CD4-positive, alpha-beta T cell (primary cell): Measurements from ENCODE around the gene PMS1. TPM values are rescaled to one million over a fixed set of nuclear protein-coding genes. Genes with fewer than 3 reads are reported as not detected.

Experiments
- ATAC-seq: fragments of 200-7000 bp; cut with Tn5 transposase; one replicate; pipeline ENCODE4 v1.10.0; 2022; ENCODE audit warnings: mild to moderate bottlenecking; ENCODE audit not compliant: poor library complexity
- CTCF ChIA-PET: fragments of 350-600 bp; sonication (Branson Sonifier 250); formaldehyde crosslinking; loops from one replicate; lab custom pipeline; 2021; ENCODE audit warnings: antibody characterized with exemption, inconsistent platforms; lab: Charles Lee
- POLR2A ChIA-PET: fragments of 350-600 bp; sonication (Branson Sonifier 250); formaldehyde crosslinking; loops from one replicate; lab custom pipeline; 2021; ENCODE audit warnings: antibody characterized with exemption, inconsistent platforms; lab: Charles Lee
- DNase-seq, 14 experiments: peaks; one replicate each; pipeline ENCODE4 v3.0.0-alpha.2; 2013 to 2020; ENCODE audit warnings: mixed read lengths in 2 of 14
- H3K27ac ChIP-seq, 2 donors: one replicate each; pipeline versions ENCODE4 v1.5.1 to v1.7.0; 2013; ENCODE audit warnings: low read length in 2 of 2, low read depth in 1 of 2, mild to moderate bottlenecking in 1 of 2
- H3K27me3 ChIP-seq, 2 experiments: 1 replicate in 1 of 2; 2 replicates in 1 of 2; pipeline versions ENCODE4 v1.6.1 to v1.7.0; 2013; ENCODE audit warnings: low read length in 2 of 2, control low read depth in 1 of 2, mild to moderate bottlenecking in 1 of 2, moderate library complexity in 1 of 2; ENCODE audit not compliant: insufficient read depth in 2 of 2, control insufficient read depth in 1 of 2
- H3K36me3 ChIP-seq: one replicate; pipeline ENCODE4 v1.6.1; 2013; ENCODE audit warnings: low read length, control low read depth; ENCODE audit not compliant: insufficient read depth
- H3K4me1 ChIP-seq: one replicate; pipeline ENCODE4 v1.6.1; 2013; ENCODE audit warnings: low read length, control low read depth; ENCODE audit not compliant: insufficient read depth
- H3K4me3 ChIP-seq: one replicate; pipeline ENCODE4 v1.5.1; 2013; ENCODE audit warnings: mild to moderate bottlenecking, low read length, moderate library complexity
- H3K9me3 ChIP-seq, 2 experiments: 1 replicate in 1 of 2; 2 replicates in 1 of 2; pipeline versions ENCODE4 v1.6.1 to v1.7.0; 2013; ENCODE audit warnings: low read length in 2 of 2, mild to moderate bottlenecking in 2 of 2, control low read depth in 1 of 2, moderate library complexity in 1 of 2; ENCODE audit not compliant: control insufficient read depth in 1 of 2, insufficient read depth in 1 of 2
- H3K27ac Mint-ChIP-seq: one replicate; pipeline ENCODE4 v1.8.0; 2020; ENCODE audit warnings: mixed read lengths
- H3K27me3 Mint-ChIP-seq: one replicate; pipeline ENCODE4 v1.8.0; 2021; ENCODE audit warnings: mixed read lengths
- H3K36me3 Mint-ChIP-seq: one replicate; pipeline ENCODE4 v1.8.0; 2021; ENCODE audit warnings: low read depth, mixed read lengths
- H3K4me1 Mint-ChIP-seq: one replicate; pipeline ENCODE4 v1.8.0; 2021; ENCODE audit warnings: low read depth, mixed read lengths
- H3K4me3 Mint-ChIP-seq: one replicate; pipeline ENCODE4 v1.8.0; 2020; ENCODE audit warnings: mild to moderate bottlenecking, mixed read lengths
- H3K9me3 Mint-ChIP-seq: one replicate; pipeline ENCODE4 v1.8.0; 2020; ENCODE audit warnings: mixed read lengths
- CTCF ChIP-seq: fragments of 200-600 bp; IDR thresholded peaks from one replicate; pipeline ENCODE4 v1.8.0; 2022; ENCODE audit warnings: antibody characterized with exemption, mild to moderate bottlenecking
- intact Hi-C, 2 experiments: fragments of 100-400 bp; cut with DNase I in 1 of 2; cut with micrococcal nuclease in 1 of 2; formaldehyde crosslinking; loops; one replicate each; pipeline versions ENCODE4 v1.15.1 to v1.9.0; 2023 to 2025; cut with DNase I, micrococcal nuclease
- total RNA-seq, 174 experiments: library from RNA in 2 of 174; stranded (reverse) in 2 of 174; gene quantifications; one replicate each; pipeline ENCODE4 v1.2.3 and lab custom pipeline; 2021 to 2026

Gene PMS1
- total RNA-seq, 2 experiments from 2014 or later: 9.6 to 9.8 TPM

- intact Hi-C loops: no loop called here
- H3K4me1 Mint-ChIP-seq: peaks cover 3% of the 10 kb centered on the region
- Histone ChIP-seq H3K27ac (no peak overlapping the region), H3K4me3 (no peak overlapping the region), H3K27me3 (no peaks in the 10 kb centered on the region), H3K9me3 (peaks cover 0 to 6% of the 10 kb centered on the region in 2 experiments), H3K4me1 (no peaks in the 10 kb centered on the region), H3K36me3 (no peaks in the 10 kb centered on the region)
- no peaks in the 10 kb centered on the region for H3K27me3 Mint-ChIP-seq
- H3K27ac Mint-ChIP-seq: no peak overlapping the region
- ATAC-seq (no peak), DNase-seq (no peak)
- no peak for TF ChIP-seq CTCF
- H3K4me3 Mint-ChIP-seq: no peak overlapping the region
- peaks cover 33% of the 10 kb centered on the region for H3K36me3 Mint-ChIP-seq
- H3K9me3 Mint-ChIP-seq: no peaks in the 10 kb centered on the region
- ChIA-PET CTCF (no interaction called here), POLR2A (no interaction called here)
These were observed 95.4 kb downstream of the PMS1 start for GRCh38 chr2:189879716-189880081.

GRCh38 chr2:189880429-189880828 lies 96.2 kb downstream of the PMS1 start:
- peaks cover 0 to 6% of the 10 kb centered on the region in 2 experiments for H3K9me3 ChIP-seq
- no peak overlapping the region for H3K27ac Mint-ChIP-seq
- no peaks in the 10 kb centered on the region for H3K27me3 ChIP-seq
- peaks cover 26% of the 10 kb centered on the region for H3K36me3 Mint-ChIP-seq
- no peak overlapping the region for H3K4me3 ChIP-seq
- H3K36me3 ChIP-seq: no peaks in the 10 kb centered on the region
- no peaks in the 10 kb centered on the region for H3K4me1 Mint-ChIP-seq
- no peak overlapping the region for H3K27ac ChIP-seq
- no peak overlapping the region for H3K4me3 Mint-ChIP-seq
- no peak for ATAC-seq
- no peak for DNase-seq
- intact Hi-C loops: no loop called here
- TF ChIP-seq CTCF: no peak
- no peaks in the 10 kb centered on the region for H3K4me1 ChIP-seq
- H3K27me3 Mint-ChIP-seq: no peaks in the 10 kb centered on the region
- ChIA-PET CTCF (no interaction called here), POLR2A (no interaction called here)
- H3K9me3 Mint-ChIP-seq: no peaks in the 10 kb centered on the region

- intact Hi-C loops: no loop called here
- Mint-ChIP-seq H3K4me1 (no peaks in the 10 kb centered on the region), H3K27ac (no peak overlapping the region), H3K27me3 (no peaks in the 10 kb centered on the region), H3K4me3 (no peak overlapping the region), H3K9me3 (no peaks in the 10 kb centered on the region), H3K36me3 (peaks cover 23% of the 10 kb centered on the region)
- ChIA-PET CTCF (no interaction called here), POLR2A (no interaction called here)
- peaks cover 0 to 6% of the 10 kb centered on the region in 2 experiments for H3K9me3 ChIP-seq
- H3K4me3 ChIP-seq: no peak overlapping the region
- H3K27me3 ChIP-seq: no peaks in the 10 kb centered on the region
- DNase-seq: no peak
- no peaks in the 10 kb centered on the region for H3K4me1 ChIP-seq
- no peak for TF ChIP-seq CTCF
- no peaks in the 10 kb centered on the region for H3K36me3 ChIP-seq
- no peak overlapping the region for H3K27ac ChIP-seq
- no peak for ATAC-seq
These were observed 96.7 kb downstream of the PMS1 start for GRCh38 chr2:189880832-189881492.
